Lung (tissue), 12 donors: ENCODE measurements around the gene NCK1. TPM values are rescaled to one million over a fixed set of nuclear protein-coding genes. Genes with fewer than 3 reads are reported as not detected.

ENCODE experiments used
- ATAC-seq: fragments of 200-7000 bp; cut with Tn5 transposase; one replicate; pipeline ENCODE4 v1.9.1; 2020; ENCODE audit warnings: moderate number of reproducible peaks; ENCODE audit not compliant: insufficient read depth, low FRiP score
- DNase-seq, 3 donors: peaks; one replicate each; pipeline ENCODE4 v3.0.0-alpha.2; 2013 to 2017
- H3K27ac ChIP-seq, 2 donors: one replicate each; pipeline ENCODE4 v1.5.1; 2013; ENCODE audit warnings: mild to moderate bottlenecking in 2 of 2, moderate library complexity in 2 of 2, control low read depth in 1 of 2, inconsistent platforms in 1 of 2, low read depth in 1 of 2, low read length in 1 of 2
- H3K27me3 ChIP-seq, 3 donors: one replicate each; pipeline ENCODE4 v1.5.1; 2013; ENCODE audit warnings: low read length in 2 of 3; ENCODE audit not compliant: control insufficient read depth in 3 of 3, insufficient read depth in 3 of 3
- H3K36me3 ChIP-seq, 4 donors: one replicate each; pipeline ENCODE4 v1.5.1; 2013; ENCODE audit warnings: low read length in 4 of 4, mild to moderate bottlenecking in 1 of 4, moderate library complexity in 1 of 4; ENCODE audit not compliant: control insufficient read depth in 4 of 4, insufficient read depth in 4 of 4
- H3K4me1 ChIP-seq, 5 donors: one replicate each; pipeline ENCODE4 v1.5.1; 2013; ENCODE audit warnings: low read length in 5 of 5, mild to moderate bottlenecking in 2 of 5, moderate library complexity in 1 of 5; ENCODE audit not compliant: control insufficient read depth in 5 of 5, insufficient read depth in 5 of 5
- H3K4me3 ChIP-seq: one replicate; pipeline ENCODE4 v1.5.1; 2013; ENCODE audit warnings: mild to moderate bottlenecking, control low read depth, moderate library complexity
- H3K9ac ChIP-seq, 2 donors: one replicate each; pipeline ENCODE4 v1.5.1; 2013; ENCODE audit warnings: low read length in 2 of 2, control low read depth in 1 of 2; ENCODE audit not compliant: insufficient read depth in 1 of 2
- H3K9me3 ChIP-seq, 4 donors: one replicate each; pipeline ENCODE4 v1.5.1; 2013; ENCODE audit warnings: low read length in 3 of 4, mild to moderate bottlenecking in 1 of 4, moderate library complexity in 1 of 4; ENCODE audit not compliant: control insufficient read depth in 4 of 4, insufficient read depth in 3 of 4
- CTCF ChIP-seq: IDR thresholded peaks from 2 replicates; pipeline ENCODE4 v1.5.1; 2012; ENCODE audit warnings: mild to moderate bottlenecking; ENCODE audit errors: control extremely low read depth, extremely low read depth
- WGBS, 2 donors: extraction: QIAGEN DNeasy Blood & Tissue Kit; methylation state at CpG; one replicate each; pipeline ENCODE4 v1.1.7; 2013; 5-methylcytosine and 5-hydroxymethylcytosine counted together
- polyA plus RNA-seq, 2 donors: library from polyadenylated mRNA; stranded (reverse); fragments of 200-250 nt; gene quantifications; one replicate each; pipeline ENCODE4 v1.2.1, GENCODE V29; 2013
- total RNA-seq, 2 donors: library from RNA; depleted of rRNA in 1 of 2; stranded (reverse); fragments of >200 nt in 1 of 2; gene quantifications; one replicate each; pipeline ENCODE4 v1.2.1, GENCODE V29; 2014 to 2021
- donor health status: control.
- donor health status: control.
- donor health status: Bipolar disorder and iron deficiency.
- donor health status: healthy.
- donor health status: DM: yes; HTN: yes; CAD: no.

Gene NCK1
- total and polyA plus RNA-seq, 4 donors = 11.3 to 68.0 (median 30.2) TPM

GRCh38 chr3:136919799-136920580 lies 58.0 kb downstream of the NCK1 start:
- no peak for ATAC-seq

GRCh38 chr3:136920904-136921611 lies 59.0 kb downstream of the NCK1 start:
- H3K4me3 ChIP-seq = no peak overlapping the region
- 89 to 95% methylated on average over 4 of the region's 4 CpGs for WGBS, 2 donors
- H3K36me3 ChIP-seq = peaks cover 0 to 2% (median 0%) of the 10 kb centered on the region in 4 donors
- no peak overlapping the region for H3K9ac ChIP-seq
- no peak overlapping the region for H3K27ac ChIP-seq
- DNase-seq (no peak), ATAC-seq (no peak)
- H3K27me3 ChIP-seq = no peaks in the 10 kb centered on the region
- H3K4me1 ChIP-seq = peaks cover 0 to 9% (median 2%) of the 10 kb centered on the region in 5 donors
- peaks cover 0 to 5% (median 0%) of the 10 kb centered on the region in 4 donors for H3K9me3 ChIP-seq
- no peak for TF ChIP-seq CTCF

More at GRCh38 chr3:136919799-136920580, 58.0 kb downstream of the NCK1 start:
- no peak overlapping the region for H3K4me3 ChIP-seq
- peaks cover 0 to 3% (median 0%) of the 10 kb centered on the region in 4 donors for H3K36me3 ChIP-seq
- no peak overlapping the region for H3K9ac ChIP-seq
- H3K27ac ChIP-seq = no peak overlapping the region
- H3K27me3 ChIP-seq = no peaks in the 10 kb centered on the region
- no peak for TF ChIP-seq CTCF
- no peak for DNase-seq
- WGBS, 2 donors = 43 to 53% methylated on average over 1 of the region's 1 CpG
- H3K4me1 ChIP-seq = peaks cover 0 to 15% (median 0%) of the 10 kb centered on the region in 5 donors
- peaks cover 0 to 5% (median 0%) of the 10 kb centered on the region in 4 donors for H3K9me3 ChIP-seq

- H3K4me1 ChIP-seq = peaks cover 0 to 5% (median 4%) of the 10 kb centered on the region in 5 donors
- 65 to 69% methylated on average over 7 of the region's 7 CpGs for WGBS, 2 donors
- H3K4me3 ChIP-seq = no peak overlapping the region
- no peaks in the 10 kb centered on the region for H3K27me3 ChIP-seq
- peaks cover 2 to 8% (median 6%) of the 10 kb centered on the region in 4 donors for H3K36me3 ChIP-seq
- H3K9me3 ChIP-seq = peaks cover 0 to 5% (median 0%) of the 10 kb centered on the region in 4 donors
- DNase-seq (no peak), ATAC-seq (no peak)
- no peak for TF ChIP-seq CTCF
- no peak overlapping the region for H3K27ac ChIP-seq
- H3K9ac ChIP-seq = no peak overlapping the region
Observed at GRCh38 chr3:136925425-136926190, 63.6 kb downstream of the NCK1 start.
